Sigmoid colon (tissue), 7 donors: ENCODE results near the gene FNDC3A. TPM values are rescaled to one million over a fixed set of nuclear protein-coding genes. Genes with fewer than 3 reads are reported as not detected.

Source experiments
- DNase-seq: peaks from one replicate; pipeline ENCODE4 v3.0.0-alpha.2; 2019
- H3K27ac ChIP-seq, 4 donors: fragments of 200-600 bp; sonication (generic); one replicate each; pipeline ENCODE4 v1.5.1; 2016 to 2019; ENCODE audit warnings: mild to moderate bottlenecking in 1 of 4
- H3K27me3 ChIP-seq, 3 donors: fragments of 200-600 bp; sonication (generic); one replicate each; pipeline ENCODE4 v1.5.1; 2019; ENCODE audit warnings: mild to moderate bottlenecking in 1 of 3
- H3K36me3 ChIP-seq, 4 donors: fragments of 200-600 bp; sonication (generic); one replicate each; pipeline ENCODE4 v1.5.1; 2016 to 2019
- H3K4me1 ChIP-seq, 4 donors: fragments of 200-600 bp; sonication (generic); one replicate each; pipeline ENCODE4 v1.5.1; 2017 to 2019
- H3K4me3 ChIP-seq, 4 donors: fragments of 200-600 bp; sonication (generic); one replicate each; pipeline ENCODE4 v1.5.1; 2017 to 2019; ENCODE audit warnings: mild to moderate bottlenecking in 2 of 4, moderate library complexity in 1 of 4
- H3K9me3 ChIP-seq, 4 donors: fragments of 200-600 bp in 3 of 4; sonication (generic) in 3 of 4; one replicate each; pipeline versions ENCODE4 v1.5.1 to v1.6.1; 2013 to 2019
- CTCF ChIP-seq, 4 experiments: fragments of 450-650 bp in 3 of 4; fragments of 200-600 bp in 1 of 4; IDR thresholded peaks; one replicate each; pipeline ENCODE4 v1.5.1; 2016 to 2019; ENCODE audit warnings: antibody characterized with exemption in 4 of 4, mild to moderate bottlenecking in 3 of 4, moderate library complexity in 2 of 4
- EP300 ChIP-seq, 4 donors: sonication (generic); formaldehyde crosslinking; IDR thresholded peaks; one replicate each; pipeline ENCODE4 v1.6.1; 2017; ENCODE audit warnings: antibody characterized with exemption in 4 of 4
- POLR2A ChIP-seq, 2 donors: fragments of 450-650 bp; IDR thresholded peaks; one replicate each; pipeline ENCODE4 v1.6.1; 2016; ENCODE audit warnings: antibody characterized with exemption in 2 of 2, mild to moderate bottlenecking in 2 of 2, moderate library complexity in 2 of 2
- POLR2AphosphoS5 ChIP-seq, 4 donors: sonication (generic); formaldehyde crosslinking; IDR thresholded peaks; one replicate each; pipeline ENCODE4 v1.6.1; 2017; ENCODE audit warnings: antibody characterized with exemption in 4 of 4
- WGBS, 2 donors: extraction: QIAGEN DNeasy Blood & Tissue Kit; methylation state at CpG; one replicate each; pipeline ENCODE4 v1.1.7; 2013; 5-methylcytosine and 5-hydroxymethylcytosine counted together
- intact Hi-C: fragments of 100-400 bp; cut with DNase I; formaldehyde crosslinking; loops from one replicate; pipeline ENCODE4 v1.15.1; 2023
- polyA plus RNA-seq, 3 donors: library from polyadenylated mRNA; stranded (reverse); fragments of 200-250 nt; gene quantifications; one replicate each; pipeline ENCODE4 v1.2.3, GENCODE V29; 2013
- total RNA-seq, 4 donors: library from RNA; depleted of rRNA; stranded (reverse); fragments of >200 nt; gene quantifications; one replicate each; pipeline ENCODE4 v1.1.0, GENCODE V29; 2016
- donor health status: healthy with polysubstance abuse.
- donor health status: Bipolar disorder and iron deficiency.
- donor health status: healthy.

The FNDC3A gene
- total and polyA plus RNA-seq, 7 donors = 14.4 to 61.4 (median 47.8) TPM

DNA sequence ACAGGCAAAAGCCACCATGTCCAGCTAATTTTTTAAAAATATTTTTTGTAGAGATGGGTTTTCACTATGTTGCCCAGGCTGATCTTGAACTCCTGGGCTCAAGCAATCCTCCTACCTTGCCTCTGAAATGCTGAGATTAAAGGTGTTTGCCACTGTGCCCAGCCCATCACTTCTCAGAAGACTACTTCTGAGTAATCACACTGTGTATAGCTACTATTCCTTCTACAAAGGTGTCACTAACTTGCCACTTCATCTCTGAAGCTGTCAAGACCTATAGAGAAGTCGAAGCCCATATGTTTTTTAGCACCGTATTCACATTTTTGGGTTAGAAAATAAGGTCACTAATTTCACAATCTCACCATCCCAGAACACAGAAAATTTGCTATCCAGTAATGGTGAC, 36.0 kb upstream of the FNDC3A start:
- intact Hi-C loops = no loop called here
- no peaks in the 10 kb centered on the region for H3K27me3 ChIP-seq
- no peak overlapping the region for H3K27ac ChIP-seq
- no peaks in the 10 kb centered on the region for H3K9me3 ChIP-seq
- 77 to 93% methylated on average over 2 of the region's 2 CpGs for WGBS, 2 donors
- no peak overlapping the region for H3K4me3 ChIP-seq
- no peak for DNase-seq
- H3K4me1 ChIP-seq = no peaks in the 10 kb centered on the region
- H3K36me3 ChIP-seq = no peaks in the 10 kb centered on the region
- TF ChIP-seq POLR2AphosphoS5 (IDR thresholded peaks at IDR 0.05) (no peak), EP300 (IDR thresholded peaks at IDR 0.05) (no peak), CTCF (IDR thresholded peaks at IDR 0.05) (no peak), POLR2A (IDR thresholded peaks at IDR 0.05) (no peak)

GRCh38 chr13:48942131-48942530, 33.6 kb upstream of the FNDC3A start:
- Histone ChIP-seq H3K27me3 (no peaks in the 10 kb centered on the region), H3K4me1 (no peaks in the 10 kb centered on the region), H3K36me3 (no peaks in the 10 kb centered on the region), H3K9me3 (no peaks in the 10 kb centered on the region), H3K27ac (no peak overlapping the region), H3K4me3 (no peak overlapping the region)
- WGBS, 2 donors = 39 to 73% methylated on average over 2 of the region's 2 CpGs
- TF ChIP-seq POLR2A (IDR thresholded peaks at IDR 0.05) (no peak), EP300 (IDR thresholded peaks at IDR 0.05) (no peak), CTCF (IDR thresholded peaks at IDR 0.05) (no peak), POLR2AphosphoS5 (IDR thresholded peaks at IDR 0.05) (no peak)
- intact Hi-C loops = no loop called here
- no peak for DNase-seq

DNA sequence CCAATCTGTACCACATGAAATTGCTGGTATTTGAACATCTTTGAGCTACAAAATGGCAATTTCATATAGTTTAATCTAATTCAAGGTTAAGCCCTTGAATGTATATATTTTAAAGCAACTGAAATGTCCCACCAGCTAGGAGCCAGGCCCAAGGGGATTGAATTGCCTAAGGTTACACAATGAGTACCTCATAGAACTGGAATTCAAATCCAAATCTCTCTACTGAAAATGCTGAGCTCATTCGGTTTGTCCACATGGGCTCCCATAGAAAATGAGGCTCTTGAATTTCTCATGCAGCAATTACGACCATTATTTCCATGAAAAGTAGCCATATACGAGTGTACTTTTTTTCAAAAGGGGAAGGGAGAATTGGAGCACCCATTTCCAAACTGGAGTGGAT, 31.5 kb upstream of the FNDC3A start:
- TF ChIP-seq POLR2AphosphoS5 (IDR thresholded peaks at IDR 0.05) = no peak
- no peak for TF ChIP-seq EP300 (IDR thresholded peaks at IDR 0.05)
- no peak for TF ChIP-seq POLR2A (IDR thresholded peaks at IDR 0.05)
- no peak for TF ChIP-seq CTCF (IDR thresholded peaks at IDR 0.05)
- no peaks in the 10 kb centered on the region for H3K4me1 ChIP-seq
- no peaks in the 10 kb centered on the region for H3K36me3 ChIP-seq
- H3K9me3 ChIP-seq = no peaks in the 10 kb centered on the region
- DNase-seq = no peak
- 91 to 96% methylated on average over 3 of the region's 3 CpGs for WGBS, 2 donors
- no peaks in the 10 kb centered on the region for H3K27me3 ChIP-seq
- no peak overlapping the region for H3K4me3 ChIP-seq
- intact Hi-C loops = no loop called here
- H3K27ac ChIP-seq = peak overlapping the region in 1 of 4 donors; percentile 18

- intact Hi-C loops = no loop called here
- Histone ChIP-seq H3K36me3 (no peaks in the 10 kb centered on the region), H3K4me3 (no peak overlapping the region), H3K27me3 (no peaks in the 10 kb centered on the region), H3K27ac (no peak overlapping the region), H3K4me1 (no peaks in the 10 kb centered on the region), H3K9me3 (no peaks in the 10 kb centered on the region)
- DNase-seq = no peak
- WGBS, 2 donors = 29 to 75% methylated on average over 1 of the region's 1 CpG
- TF ChIP-seq POLR2A (IDR thresholded peaks at IDR 0.05) = no peak
- no peak for TF ChIP-seq POLR2AphosphoS5 (IDR thresholded peaks at IDR 0.05)
Measured at GRCh38 chr13:48945626-48946025, 30.1 kb upstream of the FNDC3A start.

- 17 to 62% methylated on average over 2 of the region's 2 CpGs for WGBS, 2 donors
- no peaks in the 10 kb centered on the region for H3K36me3 ChIP-seq
- no peaks in the 10 kb centered on the region for H3K27me3 ChIP-seq
- DNase-seq = no peak
- no peaks in the 10 kb centered on the region for H3K4me1 ChIP-seq
- no peaks in the 10 kb centered on the region for H3K9me3 ChIP-seq
- intact Hi-C loops = no loop called here
- no peak overlapping the region for H3K27ac ChIP-seq
- no peak for TF ChIP-seq POLR2AphosphoS5 (IDR thresholded peaks at IDR 0.05)
- TF ChIP-seq POLR2A (IDR thresholded peaks at IDR 0.05) = no peak
- TF ChIP-seq CTCF (IDR thresholded peaks at IDR 0.05) = no peak
- no peak for TF ChIP-seq EP300 (IDR thresholded peaks at IDR 0.05)
- H3K4me3 ChIP-seq = no peak overlapping the region
Measured at GRCh38 chr13:48946163-48946562, 29.5 kb upstream of the FNDC3A start.
